GM21390 (cell line): ENCODE measurements around the gene TSPEAR.
"Not testable (repeated sequence)": the region's sequence is repeated elsewhere in the genome, so short reads cannot be mapped to it uniquely, and the experiment has no call there.

Experiments used
- ATAC-seq: cut with Tn5 transposase; IDR thresholded peaks from one replicate; pipeline ENCODE4 v1.9.1; 2021; ENCODE audit not compliant: unreplicated experiment

Gene TSPEAR

DNA sequence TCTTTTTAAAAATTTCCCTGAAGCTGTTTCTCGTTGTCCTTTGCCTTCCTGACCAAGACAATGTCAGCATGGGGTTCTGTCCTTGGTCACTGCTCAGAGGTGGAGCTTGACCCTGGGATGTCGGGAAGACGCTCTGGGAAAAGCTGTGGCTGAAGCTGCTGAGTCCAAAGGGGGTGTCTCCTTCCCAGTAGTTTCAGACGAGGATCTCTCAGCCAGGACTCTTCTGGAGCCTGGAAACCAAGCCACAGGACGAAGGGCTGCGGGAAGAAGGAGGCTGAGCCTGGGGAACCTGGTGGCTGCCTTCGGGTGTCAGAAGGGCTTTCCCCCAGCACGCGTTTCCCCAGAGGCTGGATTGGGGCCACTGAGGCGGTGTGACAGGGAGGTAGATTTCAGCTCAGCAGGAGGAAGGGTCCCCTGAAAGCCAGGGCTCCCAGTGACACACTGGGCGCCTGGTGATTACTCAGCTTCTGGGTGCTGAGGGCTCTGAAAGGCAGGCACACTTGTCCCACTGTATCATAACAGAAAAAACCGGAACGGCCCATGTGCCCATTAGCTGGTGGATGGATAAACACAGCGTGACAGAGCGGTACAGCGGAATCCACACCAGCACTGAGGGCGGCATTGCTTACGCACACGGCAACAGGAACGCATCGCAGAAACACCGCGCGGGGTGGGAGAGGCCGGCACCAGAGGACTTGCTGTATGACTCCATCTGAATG lies 24.4 kb downstream of the TSPEAR start:
- no peak for ATAC-seq

DNA sequence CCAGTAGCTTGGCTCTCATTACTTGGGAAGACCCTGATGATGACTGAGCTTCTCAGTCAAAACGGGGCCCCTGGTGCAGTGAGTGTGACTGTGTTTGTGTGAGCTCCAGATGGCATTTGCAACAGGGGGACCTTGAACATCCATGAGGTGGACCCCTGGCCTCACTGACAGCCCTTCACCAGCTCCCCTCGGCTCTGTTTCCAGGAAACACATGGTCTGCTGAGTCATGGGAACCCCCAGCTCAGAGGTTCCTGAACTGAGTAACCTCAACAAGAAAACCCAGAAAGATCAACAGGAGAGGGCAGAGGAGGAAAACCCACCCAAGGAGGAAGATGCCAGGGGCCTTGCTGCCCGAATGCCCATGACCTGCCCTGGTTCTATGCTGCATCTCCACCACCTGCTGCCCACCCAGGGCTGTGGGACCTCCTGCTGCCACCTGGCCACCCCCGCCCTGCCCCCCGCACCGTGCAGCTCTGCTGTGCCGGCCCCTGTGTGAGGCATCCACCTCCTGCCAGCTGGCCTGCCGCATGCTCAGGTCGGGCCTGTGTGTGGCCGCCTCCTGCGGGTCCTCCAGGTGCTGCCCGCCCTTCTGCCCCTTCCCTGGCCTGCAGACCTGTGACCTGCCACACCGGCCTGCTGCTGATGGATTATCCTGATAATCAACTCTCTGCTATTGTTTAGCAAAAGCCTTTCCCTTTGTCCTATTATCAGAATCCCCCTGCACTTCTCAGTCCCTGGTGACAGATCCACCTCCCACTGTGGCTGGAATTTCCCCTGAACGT lies 25.2 kb downstream of the TSPEAR start:
- ATAC-seq: no peak

DNA sequence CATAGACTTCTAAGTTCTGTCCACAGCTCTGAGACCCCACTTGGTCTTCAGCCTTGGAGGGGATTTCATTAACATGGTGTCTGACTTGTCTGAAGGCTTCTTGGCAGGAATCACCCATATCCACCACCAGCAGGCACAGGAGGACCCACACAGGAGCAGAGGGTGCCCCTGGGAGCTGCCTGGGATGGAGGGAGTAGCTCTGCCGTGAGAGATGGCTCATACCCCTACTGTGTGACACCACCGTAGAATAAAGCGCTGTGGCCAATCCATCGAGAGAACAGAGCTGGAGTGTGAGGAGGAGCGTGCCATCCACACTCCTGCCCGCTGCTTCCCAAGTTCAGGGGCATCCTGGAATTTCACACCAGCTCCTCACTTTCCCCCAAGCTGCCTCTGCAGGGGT lies 26.3 kb downstream of the TSPEAR start:
- ATAC-seq: not testable (repeated sequence)

DNA sequence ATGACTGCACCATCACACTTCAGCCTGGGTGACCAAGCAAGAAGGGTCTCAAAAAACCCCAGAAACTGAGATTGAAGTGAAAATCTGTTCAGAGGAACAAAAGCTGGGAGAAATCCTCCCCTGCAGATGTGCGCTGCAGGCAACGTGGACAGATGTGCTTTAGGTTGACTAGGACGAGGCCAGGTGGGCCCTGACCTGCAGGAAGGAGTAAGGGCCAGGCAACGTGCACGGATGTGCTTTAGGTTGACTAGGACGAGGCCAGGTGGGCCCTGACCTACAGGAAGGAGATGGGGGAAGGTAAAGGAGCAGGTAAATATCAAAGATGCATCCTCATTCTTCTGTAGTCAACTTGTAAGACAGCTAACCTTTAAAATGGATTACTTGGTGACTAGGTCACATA lies 26.9 kb downstream of the TSPEAR start:
- ATAC-seq: no peak

DNA sequence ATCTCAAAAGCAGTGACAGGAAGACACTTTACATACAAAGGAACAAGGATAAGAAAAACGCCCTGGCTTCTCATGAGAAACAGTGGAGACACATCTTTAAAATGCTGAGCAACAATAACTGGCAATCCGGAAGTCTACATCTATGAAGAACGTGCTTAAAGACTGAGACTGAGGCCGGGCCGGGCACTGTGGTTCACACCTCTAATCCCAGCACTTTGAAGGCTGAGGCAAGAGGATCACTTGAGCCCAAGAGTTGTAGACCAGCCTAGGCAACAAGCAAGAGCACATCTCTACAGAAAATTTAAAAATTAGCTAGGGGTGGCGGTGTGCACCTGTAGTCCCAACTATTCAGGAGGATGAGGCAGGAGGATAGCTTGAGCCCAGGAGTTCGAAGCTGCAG lies 27.3 kb downstream of the TSPEAR start:
- no peak for ATAC-seq

DNA sequence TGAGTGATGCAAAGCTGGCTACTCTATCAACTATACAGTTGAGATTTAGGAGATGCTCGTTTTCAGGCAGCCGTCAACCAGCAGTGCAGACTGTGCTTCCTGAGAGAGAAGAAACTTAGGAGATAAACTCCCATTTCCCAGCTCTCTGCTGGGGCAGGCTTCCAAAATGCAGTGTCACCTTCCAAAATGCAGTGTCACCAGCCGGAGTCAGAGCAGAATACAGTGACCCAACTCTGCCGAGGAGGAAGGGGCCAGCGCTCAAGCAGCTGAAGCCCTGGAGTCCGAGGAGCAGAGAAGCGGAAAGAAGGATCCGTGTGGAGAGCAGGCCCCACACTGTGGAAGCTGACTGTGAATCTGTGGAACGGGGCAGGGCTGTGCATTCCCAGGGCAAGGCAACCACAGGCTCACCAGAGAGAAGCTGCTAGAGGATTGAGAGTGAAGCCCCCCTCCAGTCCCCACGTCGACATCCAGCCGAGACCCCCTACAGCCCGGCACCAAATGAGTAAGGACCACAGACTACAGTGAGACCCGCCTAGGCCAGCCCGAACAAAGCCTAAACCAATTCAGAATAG lies 28.7 kb downstream of the TSPEAR start:
- no peak for ATAC-seq

DNA sequence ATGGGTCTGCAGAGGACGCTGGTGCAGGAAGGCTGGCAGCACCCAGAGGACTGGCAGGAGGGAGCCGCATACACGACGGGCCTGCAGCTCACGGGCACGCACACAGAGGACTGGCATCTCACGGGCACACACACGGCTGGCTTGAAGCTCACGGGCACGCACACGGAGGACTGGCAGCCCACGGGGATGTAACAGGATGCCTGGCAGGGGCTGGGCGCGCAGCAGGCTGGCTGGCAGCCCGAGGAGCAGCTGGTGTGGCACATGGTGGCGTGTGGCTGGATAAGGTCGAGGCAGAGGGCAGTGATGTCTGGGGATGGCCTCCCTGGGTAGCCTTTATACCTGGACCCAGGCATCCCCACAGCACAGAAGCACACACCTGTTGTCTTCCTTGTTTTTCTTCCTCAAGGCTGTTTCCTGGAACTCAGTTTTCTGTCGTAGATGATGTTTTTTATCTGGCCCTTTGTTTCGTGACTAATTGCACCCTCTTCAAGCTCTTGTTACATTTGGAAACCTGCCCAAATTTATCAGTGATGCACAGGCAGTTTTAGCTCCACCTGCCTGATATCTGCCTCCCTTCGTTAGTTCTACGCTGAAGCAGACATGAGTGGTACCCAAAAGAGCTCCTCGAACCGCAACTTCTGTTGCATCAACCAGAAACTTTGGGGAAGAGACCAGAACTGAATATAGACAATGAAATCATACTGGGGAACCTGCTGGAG lies 29.4 kb downstream of the TSPEAR start, which contains the start of gene KRTAP12-1:
TSS of gene KRTAP12-1 (minus strand) at position 303 of the 719 bp plus-strand sequence. CDS start at position 263, 40 bp downstream.
- no peak for ATAC-seq

DNA sequence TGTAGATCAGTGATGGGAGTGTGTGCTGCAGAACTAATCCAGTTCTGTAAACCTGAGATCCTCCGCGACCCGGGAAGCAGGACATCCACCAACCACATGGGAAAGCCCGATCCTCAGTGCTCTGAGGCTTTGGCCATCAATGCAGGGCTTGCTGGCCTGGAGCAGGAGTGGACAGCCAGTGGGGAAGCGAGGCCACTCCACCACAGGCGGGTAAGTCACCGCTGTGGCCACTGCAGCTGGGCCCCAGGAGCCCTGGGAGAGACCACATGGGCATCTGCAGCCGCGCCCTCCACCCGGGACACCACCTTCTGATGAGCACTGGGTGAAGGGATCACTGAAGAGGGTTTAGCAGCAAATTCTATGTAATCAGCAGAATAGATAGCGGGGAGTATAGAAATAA lies 30.2 kb downstream of the TSPEAR start:
- ATAC-seq: no peak

DNA sequence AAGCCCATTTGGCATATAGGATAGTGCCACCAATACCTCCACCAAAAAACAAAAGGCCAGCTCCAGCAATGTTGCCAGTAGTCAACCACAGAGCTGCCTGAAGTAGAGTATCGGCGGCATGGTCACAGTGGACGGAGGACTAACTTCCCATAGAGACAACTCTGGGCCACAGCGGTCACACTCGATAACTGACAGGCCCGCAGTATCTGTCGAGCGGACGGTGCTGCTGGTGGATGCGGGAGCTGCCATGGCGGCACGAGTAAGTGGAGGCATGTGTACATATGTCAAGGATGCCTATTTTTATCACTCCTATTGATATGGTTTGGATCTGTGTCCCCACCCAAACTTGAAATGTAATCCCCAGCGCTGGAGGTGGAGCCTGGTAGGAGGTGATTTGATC lies 33.5 kb downstream of the TSPEAR start:
- no peak for ATAC-seq

DNA sequence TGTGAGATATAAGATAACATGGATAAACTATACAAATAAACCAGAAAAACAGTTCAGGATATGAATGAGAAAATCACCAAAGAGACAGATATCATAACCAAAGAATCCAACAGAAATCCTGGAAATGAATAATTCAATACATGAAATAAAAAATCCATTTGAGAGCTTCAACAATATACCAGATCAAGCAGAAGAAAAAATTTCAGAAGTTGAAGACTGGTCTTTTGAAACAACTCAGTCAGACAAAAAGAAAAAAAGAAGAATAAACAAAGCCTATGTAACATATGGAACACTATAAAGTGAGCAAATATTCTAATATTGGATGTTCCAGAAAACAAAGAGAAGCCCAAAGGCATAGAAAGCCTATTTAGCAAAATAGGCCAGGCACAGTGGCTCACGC lies 39.5 kb downstream of the TSPEAR start:
- ATAC-seq: no peak

DNA sequence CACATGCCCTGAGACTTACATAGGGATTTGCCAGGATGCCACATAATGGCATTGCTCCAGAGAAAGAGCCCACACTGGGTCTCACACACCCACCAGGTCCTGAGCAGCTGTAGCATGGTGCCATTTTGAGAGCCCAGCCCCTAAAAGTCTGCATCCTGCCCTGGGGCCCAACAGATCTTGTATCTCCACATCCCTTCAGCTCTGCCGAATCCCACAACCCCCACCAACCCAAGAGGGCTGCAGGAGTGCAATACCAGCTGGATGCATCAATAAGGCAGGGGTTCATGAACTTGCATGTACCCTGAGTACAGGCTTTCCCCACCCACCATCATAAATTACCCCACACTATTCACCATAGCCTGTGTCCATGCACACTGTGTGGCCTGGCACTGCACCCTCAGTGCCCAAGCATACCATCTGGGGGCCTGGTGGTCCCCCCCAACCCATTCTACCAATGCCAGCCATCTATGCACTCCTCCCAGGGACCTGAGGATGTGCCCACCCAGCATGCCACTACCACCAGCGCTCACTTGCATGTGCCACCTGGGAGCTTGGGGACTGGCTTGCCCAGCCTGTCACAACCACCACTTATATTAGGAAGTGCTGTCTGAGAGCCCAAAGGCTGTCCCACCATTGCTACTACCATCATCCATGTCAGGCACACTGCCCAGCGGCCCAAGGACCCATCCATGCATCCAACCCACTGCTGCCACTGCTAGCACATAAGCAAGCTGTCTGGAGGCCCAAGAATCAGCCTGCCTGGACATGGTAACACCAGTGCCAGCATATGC lies 40.5 kb downstream of the TSPEAR start:
- ATAC-seq: no peak

DNA sequence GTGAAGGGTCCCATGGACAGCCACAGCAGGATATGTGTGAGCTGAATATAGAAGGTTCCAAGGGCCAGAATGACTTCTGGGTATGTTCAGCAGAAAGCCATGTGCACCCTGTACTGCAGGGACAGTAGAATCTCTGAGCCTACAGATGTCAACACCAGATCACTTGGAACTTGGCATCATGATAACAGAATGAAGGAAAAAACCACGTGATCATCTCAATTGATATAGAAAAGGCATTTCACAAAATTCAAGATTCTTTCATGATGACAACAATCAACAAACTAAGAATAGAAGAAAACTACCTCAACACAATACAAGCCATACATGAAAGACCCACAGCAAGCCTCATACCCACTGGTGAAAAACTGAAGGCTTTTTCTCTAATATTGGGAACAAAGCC lies 43.8 kb downstream of the TSPEAR start:
- no peak for ATAC-seq

DNA sequence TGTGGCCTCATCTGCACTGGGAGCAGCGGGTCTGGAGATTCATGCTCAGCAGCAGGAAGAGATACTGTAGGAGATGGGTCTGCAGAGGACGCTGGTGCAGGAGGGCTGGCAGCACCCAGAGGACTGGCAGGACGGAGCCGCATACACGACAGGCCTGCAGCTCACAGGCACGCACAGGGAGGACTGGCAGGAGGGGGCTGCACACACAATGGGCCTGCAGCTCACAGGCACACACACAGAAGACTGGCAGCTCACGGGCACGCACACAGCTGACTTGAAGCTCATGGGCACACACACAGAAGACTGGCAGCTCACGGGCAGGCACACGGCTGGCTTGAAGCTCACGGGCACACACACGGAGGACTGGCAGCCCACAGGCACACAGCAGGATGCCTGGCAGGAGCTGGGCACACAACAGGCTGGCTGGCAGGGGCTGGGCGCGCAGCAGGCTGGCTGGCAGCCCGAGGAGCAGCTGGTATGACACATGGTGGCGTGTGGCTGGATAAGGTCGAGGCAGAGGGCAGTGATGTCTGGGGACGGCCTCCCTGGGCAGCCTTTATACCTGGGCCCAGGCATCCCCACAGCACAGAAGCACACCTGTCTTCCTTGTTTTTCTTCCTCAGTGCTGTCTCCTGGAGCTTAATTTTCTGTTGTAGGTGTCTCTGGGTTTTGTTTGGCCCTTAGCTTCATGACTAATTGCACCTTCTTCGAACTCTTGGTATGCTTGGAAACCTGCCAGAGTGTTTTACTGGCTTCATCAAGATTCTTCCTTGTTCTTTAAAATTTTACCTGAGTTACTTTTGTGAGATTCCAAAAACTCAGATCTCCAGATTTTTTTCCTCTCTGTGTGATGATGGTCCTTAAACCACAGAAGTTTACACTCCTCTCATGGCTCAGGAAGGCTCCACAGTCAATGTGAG lies 44.7 kb downstream of the TSPEAR start, which contains the start of gene KRTAP12-2:
TSS of gene KRTAP12-2 (minus strand) at position 527 of the 920 bp plus-strand sequence. CDS start at position 486, 41 bp downstream.
- ATAC-seq: no peak

DNA sequence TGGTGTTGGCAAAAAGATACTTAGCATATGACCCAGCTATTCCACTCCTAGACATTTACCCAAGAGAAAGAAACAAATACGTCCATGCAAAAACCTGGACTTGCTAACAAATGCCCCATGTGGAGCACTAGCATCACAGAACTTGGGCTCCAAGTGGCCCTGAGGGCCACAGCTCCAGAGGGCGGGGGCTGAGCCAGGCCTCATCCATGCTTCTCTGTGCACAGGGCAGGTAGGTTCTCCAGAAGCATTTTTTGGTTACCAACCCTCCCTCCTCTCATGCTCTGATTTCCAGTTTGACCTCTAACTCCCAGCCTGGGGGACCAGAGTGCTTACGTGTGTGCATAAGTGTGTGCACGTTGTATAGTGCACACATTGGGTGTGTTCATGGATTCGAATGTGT lies 46.7 kb downstream of the TSPEAR start:
- no peak for ATAC-seq

DNA sequence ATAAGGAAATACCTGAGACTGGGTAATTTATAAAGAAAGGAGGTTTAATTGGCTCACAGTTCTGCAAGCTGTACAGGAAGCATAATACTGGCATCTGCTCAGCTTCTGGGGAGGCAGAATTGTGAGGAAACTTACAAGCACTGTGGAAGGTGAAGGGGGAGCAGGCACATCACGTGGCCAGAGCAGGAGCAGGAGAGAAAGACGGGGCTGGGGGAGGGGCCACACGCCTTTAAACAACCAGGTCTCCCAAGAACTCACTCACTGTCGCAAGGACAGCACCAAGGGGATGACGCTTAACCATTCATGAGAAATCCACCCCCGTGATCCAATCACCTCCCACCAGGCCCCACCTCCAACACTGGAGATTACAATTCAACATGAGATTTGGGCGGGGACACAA lies 49.8 kb downstream of the TSPEAR start:
- not testable (repeated sequence) for ATAC-seq

DNA sequence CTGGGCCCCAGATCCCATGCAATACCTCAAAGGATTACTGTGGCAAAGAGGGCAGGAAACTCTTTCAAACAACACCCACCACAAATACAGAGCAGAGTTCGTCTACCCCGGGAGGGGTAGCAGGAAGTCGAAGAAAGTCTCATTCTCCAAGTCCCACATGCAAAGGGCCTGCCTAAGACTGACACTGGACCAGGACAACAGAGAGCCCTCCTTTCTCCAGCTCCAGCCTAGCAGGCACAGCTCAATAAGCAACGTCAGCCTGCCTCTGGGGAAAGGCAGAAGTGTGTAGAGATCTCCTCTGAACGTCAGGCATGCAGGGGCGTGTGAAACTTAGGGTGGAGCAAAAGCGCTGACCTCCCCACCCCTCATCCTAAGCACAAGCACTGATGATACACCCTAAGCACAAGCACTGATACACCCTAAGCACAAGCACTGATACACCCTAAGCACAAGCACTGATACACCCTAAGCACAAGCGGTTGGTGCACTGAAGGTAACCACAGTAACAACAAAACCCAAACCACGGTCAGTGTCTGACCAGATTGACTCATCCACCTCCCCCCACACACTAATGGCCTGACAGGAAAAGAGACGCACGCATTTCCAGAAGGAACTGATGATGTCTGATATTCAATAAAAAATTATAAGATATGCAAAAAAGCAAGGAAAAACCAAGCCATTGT lies 52.3 kb downstream of the TSPEAR start:
- no peak for ATAC-seq

DNA sequence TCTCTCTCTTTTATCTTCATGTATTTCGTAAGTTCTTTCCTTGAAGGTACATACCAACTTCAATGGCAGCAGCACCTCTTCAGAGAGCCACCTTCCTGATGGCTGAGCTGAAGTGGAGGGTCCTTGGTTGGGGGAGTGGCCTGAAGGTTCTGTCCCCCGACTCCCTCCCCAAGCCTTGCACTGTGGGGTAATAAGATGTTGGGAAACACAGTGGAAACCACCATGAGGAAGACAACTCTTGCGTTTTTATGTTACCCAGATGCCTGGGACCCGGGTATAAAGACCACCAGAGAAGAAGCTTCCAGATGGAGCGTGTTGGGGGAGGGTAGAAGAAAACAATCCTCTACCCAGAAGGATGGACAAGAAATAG lies 52.8 kb downstream of the TSPEAR start:
- no peak for ATAC-seq

DNA sequence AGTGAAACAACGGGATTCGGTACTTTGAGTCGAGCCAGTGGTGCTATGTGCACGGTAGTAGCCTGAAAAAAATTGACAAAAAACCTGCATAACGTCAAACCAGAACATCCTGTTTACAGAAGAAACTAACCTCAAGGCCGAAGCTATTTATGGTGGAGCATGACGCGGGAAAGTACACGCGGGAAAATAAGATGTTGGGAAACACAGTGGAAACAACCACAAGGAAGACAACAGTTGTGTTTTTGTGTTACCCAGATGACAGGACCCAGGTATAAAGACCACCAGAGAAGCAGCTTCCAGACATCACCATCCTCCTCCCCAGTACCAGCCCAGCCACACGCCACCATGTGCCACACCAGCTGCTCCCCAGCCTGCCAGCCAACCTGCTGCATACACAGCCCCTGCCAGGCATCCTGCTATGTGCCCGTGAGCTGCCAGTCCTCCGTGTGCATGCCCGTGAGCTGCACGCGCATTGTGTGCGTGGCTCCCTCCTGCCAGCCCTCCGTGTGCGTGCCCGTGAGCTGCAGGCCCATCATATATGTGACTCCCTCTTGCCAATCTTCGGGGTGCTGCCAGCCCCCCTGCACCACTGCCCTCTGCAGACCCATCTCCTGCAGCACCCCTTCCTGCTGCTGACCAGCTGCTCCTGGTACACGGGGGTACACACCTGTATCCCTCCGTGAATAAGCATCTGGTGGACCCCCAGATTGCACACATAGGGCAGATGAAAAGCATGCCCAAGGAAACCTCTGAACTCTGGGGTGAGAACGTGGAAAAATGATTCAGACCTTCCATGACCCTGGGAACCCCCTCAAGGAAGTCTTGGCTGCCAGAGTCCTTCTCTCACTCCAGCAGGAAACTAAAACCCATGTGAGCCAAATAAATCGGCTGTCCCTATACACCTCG lies 53.5 kb downstream of the TSPEAR start, which contains the start of gene KRTAP12-3:
TSS of gene KRTAP12-3 (plus strand) at position 298 of the 906 bp plus-strand sequence. CDS start at position 346, 48 bp downstream.
- ATAC-seq: no peak
